Fibroblast of pulmonary artery (primary cell): Measurements from ENCODE around the gene CDH23.
A peak's percentile ranks its signal among the peaks of the same experiment; 100 is the strongest.

ENCODE experiments used
- DNase-seq: peaks from one replicate; pipeline ENCODE4 v3.0.0-alpha.2; 2010; ENCODE audit warnings: low read depth
- H3K4me3 ChIP-seq: replicated peaks from 2 replicates; pipeline ENCODE4 v1.5.1; 2011; ENCODE audit warnings: low read depth, mild to moderate bottlenecking, control low read depth, low read length, moderate library complexity
- CTCF ChIP-seq: IDR thresholded peaks from 2 replicates; pipeline ENCODE4 v1.5.1; 2011; ENCODE audit warnings: mild to moderate bottlenecking, control low read depth, low read length, inconsistent platforms; ENCODE audit errors: missing control alignments

The CDH23 gene

GRCh38 chr10:71688256-71688655 is 291.5 kb downstream of the CDH23 start:
- no peak for TF ChIP-seq CTCF
- no peak for DNase-seq
- H3K4me3 ChIP-seq, result no peak overlapping the region

DNA sequence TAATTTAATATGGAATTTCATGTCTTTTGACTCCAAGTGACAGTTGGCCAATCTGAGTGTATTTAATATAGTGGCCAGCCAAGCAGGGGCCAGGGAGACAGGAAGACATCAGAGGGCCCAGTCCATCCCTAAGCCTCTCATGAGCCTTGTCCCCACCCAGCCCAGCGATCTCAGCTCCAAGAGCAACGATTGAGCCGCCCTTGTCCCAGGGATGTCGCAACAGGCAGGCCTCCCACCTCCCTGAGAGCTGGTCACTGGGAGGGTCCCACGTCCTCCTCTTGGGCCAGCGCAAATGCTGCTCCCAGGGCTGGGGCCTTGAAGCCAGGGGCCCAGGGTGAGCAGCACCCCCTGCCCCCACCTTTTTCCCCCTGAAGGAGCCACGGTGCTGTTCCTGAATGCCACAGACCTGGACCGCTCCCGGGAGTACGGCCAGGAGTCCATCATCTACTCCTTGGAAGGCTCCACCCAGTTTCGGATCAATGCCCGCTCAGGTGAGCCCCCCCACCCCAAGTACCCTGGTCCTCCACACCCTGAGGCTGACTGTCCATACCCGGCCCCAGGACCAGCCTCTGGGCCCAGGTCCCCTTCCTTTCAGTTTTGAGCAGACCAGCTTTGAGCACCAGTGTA is 293.5 kb downstream of the CDH23 start:
- no peak for DNase-seq
- no peak for TF ChIP-seq CTCF
- no peak overlapping the region for H3K4me3 ChIP-seq

- H3K4me3 ChIP-seq, result no peak overlapping the region
- no peak for TF ChIP-seq CTCF
- no peak for DNase-seq
Measured at GRCh38 chr10:71691405-71691804, 294.7 kb downstream of the CDH23 start.

- TF ChIP-seq CTCF, result no peak
- no peak overlapping the region for H3K4me3 ChIP-seq
- DNase-seq, result no peak
Measured at GRCh38 chr10:71692598-71693306, 296.0 kb downstream of the CDH23 start.

- peak; percentile 53 for DNase-seq
- no peak for TF ChIP-seq CTCF
- no peak overlapping the region for H3K4me3 ChIP-seq
Measured at GRCh38 chr10:71693377-71693776, 296.7 kb downstream of the CDH23 start.

DNA sequence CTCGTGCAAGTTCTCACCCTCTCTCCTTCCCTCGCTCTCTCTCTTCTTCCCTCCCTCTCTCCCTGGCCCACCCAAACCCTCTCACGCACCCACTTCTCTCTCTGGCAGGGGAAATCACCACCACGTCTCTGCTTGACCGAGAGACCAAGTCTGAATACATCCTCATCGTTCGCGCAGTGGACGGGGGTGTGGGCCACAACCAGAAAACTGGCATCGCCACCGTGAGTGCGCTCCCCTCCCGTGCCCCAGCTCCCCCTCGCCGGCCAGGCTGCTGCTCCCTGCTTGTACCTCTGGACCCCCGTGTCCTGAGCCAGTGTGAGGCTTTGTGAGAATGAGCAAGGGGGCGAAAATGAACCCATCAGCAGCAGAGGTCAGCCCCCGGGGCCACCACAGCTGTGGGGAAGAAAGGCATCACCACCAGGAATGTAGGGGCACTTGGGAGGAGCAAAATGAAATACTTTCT is 297.4 kb downstream of the CDH23 start:
- no peak overlapping the region for H3K4me3 ChIP-seq

More for the DNA sequence above, 297.4 kb downstream of the CDH23 start:
- DNase-seq, result no peak
- no peak for TF ChIP-seq CTCF
